NCI-H146 (cell line): ENCODE data around the gene KCND3.

Experiments used
- DNase-seq: peaks from one replicate; lab custom pipeline; 2025; lab: John Stamatoyannopoulos, UW

KCND3 gene

GRCh38 chr1:111988743-111989453 lies 570 bp downstream of the KCND3 start:
- DNase-seq = peak; percentile 59

GRCh38 chr1:111988377-111988742 lies 1.1 kb downstream of the KCND3 start:
- peak; percentile 36 for DNase-seq

DNA sequence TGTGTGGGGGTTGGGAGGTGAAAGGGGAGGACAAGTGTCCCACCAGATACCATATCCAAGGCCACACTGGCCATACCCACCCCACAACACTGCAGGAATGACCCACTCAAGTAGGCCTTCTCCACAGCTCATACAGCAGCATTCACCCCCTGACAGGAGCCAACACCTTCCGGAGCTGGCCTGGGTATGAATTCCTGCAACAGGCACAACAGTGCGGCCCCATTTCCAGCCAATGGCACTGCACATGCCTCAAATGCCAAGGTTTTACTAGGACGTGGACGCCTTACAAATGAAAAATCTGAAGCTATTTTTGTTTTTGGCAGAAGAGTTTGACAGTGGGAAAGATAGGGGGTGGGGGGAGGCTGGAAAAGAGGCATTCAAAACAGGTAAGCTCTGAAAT lies 2.0 kb downstream of the KCND3 start:
- DNase-seq = no peak

- no peak for DNase-seq
Measured at GRCh38 chr1:111983500-111983899, 6.0 kb downstream of the KCND3 start.

GRCh38 chr1:111982428-111982827 lies 7.0 kb downstream of the KCND3 start:
- no peak for DNase-seq

DNA sequence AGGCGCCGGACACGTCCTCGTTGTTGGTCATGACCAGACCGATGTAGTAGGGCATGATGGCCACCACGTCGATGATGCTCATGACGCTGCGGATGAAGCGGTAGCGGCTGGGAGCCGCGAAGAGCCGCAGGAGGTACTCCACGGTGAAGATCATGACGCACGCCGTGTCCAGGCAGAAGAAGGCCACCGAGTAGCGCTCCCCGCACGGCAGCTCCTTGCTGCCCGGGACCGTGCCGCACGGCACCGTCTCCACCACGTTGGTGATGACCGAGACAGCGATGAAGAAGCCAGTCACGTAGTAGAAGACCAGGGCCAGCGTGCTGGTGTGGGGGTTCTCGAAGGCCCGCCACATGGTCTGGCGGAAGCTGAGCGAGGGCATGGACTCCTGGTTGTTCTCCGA lies 7.6 kb downstream of the KCND3 start:
- no peak for DNase-seq

DNA sequence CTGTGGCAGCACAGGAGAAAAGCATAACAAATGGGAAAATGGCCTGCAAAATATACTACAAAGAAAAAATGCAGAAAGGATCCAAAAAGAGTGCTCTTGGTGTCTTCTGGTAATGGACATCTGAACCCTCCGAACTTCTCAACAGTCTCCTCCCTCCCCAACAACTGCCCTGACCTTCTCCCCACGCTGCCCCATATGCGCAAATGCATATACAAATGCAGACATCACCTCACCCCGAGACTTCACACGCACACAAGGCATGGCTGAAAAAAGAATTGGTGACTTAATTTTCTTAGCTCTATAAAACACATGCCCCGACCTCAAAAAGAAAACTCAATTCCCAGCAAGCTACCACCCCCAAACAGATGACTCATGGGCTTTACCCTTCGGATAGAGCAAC lies 8.4 kb downstream of the KCND3 start:
- DNase-seq = no peak

GRCh38 chr1:111980686-111981085 lies 8.8 kb downstream of the KCND3 start:
- peak; percentile 37 for DNase-seq

- no peak for DNase-seq
Measured at GRCh38 chr1:111978695-111979094, 10.8 kb downstream of the KCND3 start.

DNA sequence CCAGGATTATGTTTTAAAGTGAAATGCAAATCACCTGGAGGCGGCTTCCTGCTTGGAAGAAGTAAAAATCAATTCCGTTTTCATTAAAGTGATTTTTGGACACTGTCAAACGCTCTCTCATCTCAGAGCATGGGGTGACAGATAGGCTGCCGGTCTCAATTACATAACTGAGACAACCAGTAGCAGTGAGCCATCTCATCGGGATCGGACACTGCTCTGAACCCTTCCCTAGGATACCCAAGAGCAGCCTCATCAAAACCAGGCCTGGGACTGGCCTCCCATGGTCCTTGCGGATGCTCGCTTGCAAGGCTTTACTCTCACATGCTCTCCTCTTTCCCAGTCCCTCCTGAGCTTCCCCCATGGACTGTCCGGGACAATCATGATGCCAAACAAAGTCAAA lies 12.1 kb downstream of the KCND3 start:
- DNase-seq = no peak

DNA sequence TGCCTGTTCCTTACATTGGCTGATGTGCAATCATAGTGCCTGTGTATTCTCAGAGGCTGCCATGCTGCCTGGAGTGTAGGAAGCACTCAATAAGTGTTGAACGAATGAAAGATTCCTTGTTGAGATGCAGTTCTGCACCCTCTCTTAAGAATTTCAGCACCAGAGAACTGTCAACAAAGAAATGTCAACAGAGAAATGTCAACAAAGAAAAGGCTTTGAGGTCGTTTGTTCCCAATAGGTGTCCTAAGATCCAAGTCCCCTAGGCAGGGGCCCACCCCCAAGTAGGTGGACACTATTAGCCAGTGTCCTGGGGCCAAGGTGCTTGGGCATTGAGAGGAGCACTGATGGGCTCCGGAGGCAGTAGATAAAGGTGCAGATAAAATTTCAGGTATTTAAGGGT lies 12.6 kb downstream of the KCND3 start:
- peak; percentile 12 for DNase-seq

- peak; percentile 31 for DNase-seq
Measured at GRCh38 chr1:111976332-111976731, 13.1 kb downstream of the KCND3 start.

GRCh38 chr1:111973150-111973790 lies 16.2 kb downstream of the KCND3 start:
- DNase-seq = no peak

DNA sequence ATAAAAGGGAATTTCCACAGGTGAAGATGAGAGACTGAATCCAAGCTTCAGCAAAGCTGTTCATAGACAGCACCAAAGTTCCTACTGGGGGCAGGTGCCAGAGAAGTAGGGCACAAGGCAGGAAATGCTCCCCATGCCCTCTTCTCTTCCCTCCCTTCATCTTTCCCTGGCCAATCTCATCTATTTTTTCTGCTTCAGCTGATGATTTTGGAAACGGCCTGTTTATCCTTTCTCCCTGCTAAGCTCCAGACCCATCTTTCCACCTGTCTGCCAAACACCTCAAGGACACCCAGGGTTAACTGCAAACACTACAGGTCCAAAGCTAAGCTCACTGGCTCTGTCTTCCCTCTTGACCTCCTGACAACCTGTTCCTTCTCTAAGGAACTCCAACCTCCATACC lies 18.1 kb downstream of the KCND3 start:
- no peak for DNase-seq

DNA sequence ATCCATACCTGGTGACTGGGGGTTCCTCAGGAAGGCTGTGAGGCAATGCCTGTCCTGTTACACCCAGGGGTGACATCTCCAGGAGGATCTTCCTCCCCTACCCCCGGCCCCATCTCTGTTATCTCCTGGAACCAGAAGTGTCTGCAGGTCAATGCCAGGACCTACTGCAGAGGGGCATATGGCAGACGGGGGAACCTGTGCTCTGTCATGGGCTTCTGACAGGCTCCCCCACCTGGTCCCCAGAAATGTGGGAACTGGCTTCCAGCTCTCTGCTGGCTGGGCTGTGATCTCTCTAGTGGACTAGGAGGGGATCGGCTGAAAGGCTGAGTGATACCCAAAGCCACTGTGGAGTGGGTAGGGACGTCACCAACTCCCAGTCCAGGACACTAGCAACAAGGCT lies 21.0 kb downstream of the KCND3 start:
- no peak for DNase-seq

DNA sequence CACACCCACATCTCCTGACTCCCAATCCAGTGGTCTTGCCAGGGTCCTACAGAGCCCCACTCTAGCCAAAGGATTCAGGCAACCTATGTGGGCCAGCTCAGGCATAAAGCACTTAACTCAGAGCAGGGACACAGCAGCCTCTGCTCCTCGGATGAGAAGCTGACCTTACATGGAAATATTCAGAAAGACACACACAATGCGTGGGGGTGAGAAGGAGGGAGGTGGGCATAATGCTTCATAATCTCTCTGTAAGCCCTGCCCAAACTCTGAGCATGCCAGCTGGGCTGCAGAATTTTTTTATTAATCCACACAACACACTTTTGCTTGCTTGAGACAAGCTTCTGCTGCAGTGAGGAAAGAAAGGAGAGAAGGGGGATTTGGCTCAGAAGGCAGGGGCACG lies 21.6 kb downstream of the KCND3 start:
- DNase-seq = no peak

DNA sequence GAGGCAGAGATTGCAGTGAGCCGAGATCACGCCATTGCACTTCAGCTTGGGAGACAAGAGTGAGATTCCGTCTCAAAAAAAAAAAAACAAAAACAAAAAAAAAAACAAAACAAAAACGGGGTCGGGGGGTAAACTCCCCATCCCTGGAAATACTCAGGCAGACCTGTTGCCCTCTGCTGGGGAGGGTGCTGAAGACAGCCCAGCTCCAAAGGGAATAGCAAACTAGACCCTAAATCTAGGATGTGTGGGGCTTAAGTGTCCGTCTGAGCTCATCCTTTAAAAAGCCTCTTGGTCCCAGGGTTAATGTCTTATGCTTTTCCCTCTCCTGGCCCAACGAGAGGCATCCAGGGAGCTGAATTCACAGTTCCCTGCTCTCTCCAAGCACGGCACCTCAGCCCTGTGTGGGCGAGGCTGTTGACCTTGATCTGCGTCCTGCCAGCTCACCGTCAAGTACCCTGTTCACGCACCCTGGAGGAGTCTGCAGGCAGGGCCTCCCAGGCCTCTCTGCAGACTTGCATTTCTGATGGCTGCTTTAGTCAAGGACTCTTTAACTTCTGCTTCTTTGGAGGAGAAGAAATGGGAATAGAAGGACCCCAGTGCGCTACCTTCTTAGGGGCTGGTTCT lies 22.3 kb downstream of the KCND3 start:
- DNase-seq = no peak

DNA sequence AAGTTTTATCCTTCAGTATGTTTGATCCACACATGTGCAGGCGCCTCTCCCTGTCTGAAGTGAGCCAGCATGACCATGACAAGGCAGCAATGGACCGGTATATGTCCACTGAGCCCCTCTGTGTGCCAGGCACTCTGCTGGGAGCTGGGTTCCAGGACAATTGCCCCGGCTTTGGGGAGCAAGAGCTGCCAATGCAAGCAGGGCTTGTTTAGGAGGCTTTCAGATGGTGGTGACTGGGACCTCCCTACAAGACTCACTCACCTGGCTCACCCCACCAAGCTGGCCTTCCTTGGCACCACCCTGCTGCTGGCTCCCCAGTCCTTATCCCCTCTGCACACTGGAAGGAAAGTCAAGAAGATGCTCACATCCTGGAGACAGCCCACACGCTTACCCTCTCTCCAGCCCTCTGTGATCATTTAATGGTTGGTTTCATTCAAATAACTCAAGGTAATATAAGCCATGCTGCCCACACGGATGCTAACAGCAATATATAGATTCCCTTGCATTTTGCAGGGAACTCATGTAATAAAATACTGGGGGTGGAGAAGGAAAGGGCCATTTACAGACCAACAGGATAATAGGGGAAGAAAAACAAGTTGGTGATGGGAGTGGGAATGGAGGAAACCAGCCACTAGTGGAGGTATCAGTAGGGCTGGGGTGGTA lies 23.6 kb downstream of the KCND3 start:
- DNase-seq = no peak

- no peak for DNase-seq
Measured at GRCh38 chr1:111963985-111964738, 25.3 kb downstream of the KCND3 start.

- DNase-seq = no peak
Measured at GRCh38 chr1:111961773-111962565, 27.5 kb downstream of the KCND3 start.

GRCh38 chr1:111961016-111961415 lies 28.5 kb downstream of the KCND3 start:
- peak; percentile 95 for DNase-seq
